GM18507 (cell line): ENCODE measurements around the gene TBX18.

Experiments used
- DNase-seq: peaks from one replicate; pipeline ENCODE4 v3.0.0; 2011; ENCODE audit warnings: low read depth; ENCODE audit not compliant: insufficient read length; ENCODE audit errors: extremely low spot score
- FAIRE-seq: peaks from 2 replicates; lab custom pipeline; 2011; peaks lifted over from hg19 to GRCh38; lab: Jason Lieb, UNC

Gene TBX18

GRCh38 chr6:84756466-84756865 lies 7.9 kb downstream of the TBX18 start:
- FAIRE-seq, result no peak
- no peak for DNase-seq

DNA sequence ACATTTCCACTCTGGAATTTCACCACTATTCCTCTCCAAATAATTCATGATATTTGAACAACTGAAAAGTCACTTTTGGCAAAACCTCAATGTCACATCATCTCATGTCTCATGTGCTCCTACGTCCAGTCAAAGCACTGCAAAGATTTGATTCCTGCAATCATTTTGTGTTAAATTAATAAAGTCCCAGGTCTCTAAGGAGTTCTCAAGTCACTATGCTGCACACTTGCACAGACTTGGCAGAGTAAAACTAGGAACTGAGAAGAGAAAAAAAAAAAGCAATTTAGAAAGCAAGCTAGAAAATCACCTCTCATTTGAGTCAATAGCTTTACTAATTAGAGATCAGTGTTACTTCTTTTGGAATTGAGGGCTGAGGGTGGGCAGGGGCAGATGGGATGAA lies 11.2 kb downstream of the TBX18 start:
- no peak for FAIRE-seq
- DNase-seq, result no peak

- FAIRE-seq, result no peak
Measured at GRCh38 chr6:84752118-84752850, 12.1 kb downstream of the TBX18 start.

GRCh38 chr6:84749181-84749580 lies 15.2 kb downstream of the TBX18 start:
- DNase-seq (no peak), FAIRE-seq (no peak)

More at GRCh38 chr6:84752118-84752850, 12.1 kb downstream of the TBX18 start:
- DNase-seq, result no peak

- FAIRE-seq, result no peak
- no peak for DNase-seq
Measured at GRCh38 chr6:84748376-84748775, 16.0 kb downstream of the TBX18 start.

- FAIRE-seq (no peak), DNase-seq (no peak)
Measured at GRCh38 chr6:84743616-84744015, 20.8 kb downstream of the TBX18 start.

- DNase-seq (no peak), FAIRE-seq (no peak)
Measured at GRCh38 chr6:84740385-84740784, 24.0 kb downstream of the TBX18 start.

DNA sequence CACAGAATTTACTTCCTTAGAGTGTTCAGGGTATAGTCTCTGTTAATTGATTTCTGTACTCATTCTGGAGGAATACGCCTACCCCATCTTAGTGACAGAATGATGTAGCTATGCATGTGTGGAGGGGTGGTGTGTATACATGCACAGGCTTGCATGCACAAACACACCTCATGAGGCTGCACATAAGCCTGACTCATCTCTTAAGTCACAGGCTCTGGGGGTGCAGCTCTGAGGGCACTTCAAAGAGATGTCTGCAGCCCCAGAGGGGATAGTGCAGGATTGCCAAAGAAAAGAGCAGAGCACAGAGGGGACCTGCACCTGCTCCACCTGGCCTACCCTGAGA lies 24.6 kb downstream of the TBX18 start:
- FAIRE-seq (no peak), DNase-seq (no peak)

GRCh38 chr6:84738996-84739865 lies 25.2 kb downstream of the TBX18 start:
- DNase-seq, result no peak

GRCh38 chr6:84733889-84734288 lies 30.5 kb downstream of the TBX18 start:
- FAIRE-seq (no peak), DNase-seq (no peak)

More at GRCh38 chr6:84738996-84739865, 25.2 kb downstream of the TBX18 start:
- FAIRE-seq, result no peak

DNA sequence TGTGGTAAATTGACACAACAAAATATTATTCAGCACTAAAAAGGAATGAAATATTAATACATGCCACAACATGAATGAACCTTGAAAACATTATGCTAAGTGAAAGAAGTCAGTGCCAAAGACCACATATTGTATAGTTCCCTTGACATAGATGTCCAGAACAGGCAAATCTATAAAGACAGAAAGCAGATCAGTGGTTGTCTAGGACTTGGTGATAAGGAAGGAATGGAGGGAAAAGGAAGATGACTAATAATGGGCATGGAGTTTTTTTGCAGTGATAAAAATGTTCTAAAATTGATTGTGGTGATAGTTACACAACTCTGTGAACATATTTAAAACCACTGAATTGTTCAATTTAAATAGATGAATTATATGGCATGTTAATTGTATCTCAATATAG lies 32.5 kb downstream of the TBX18 start:
- DNase-seq, result no peak
- no peak for FAIRE-seq

DNA sequence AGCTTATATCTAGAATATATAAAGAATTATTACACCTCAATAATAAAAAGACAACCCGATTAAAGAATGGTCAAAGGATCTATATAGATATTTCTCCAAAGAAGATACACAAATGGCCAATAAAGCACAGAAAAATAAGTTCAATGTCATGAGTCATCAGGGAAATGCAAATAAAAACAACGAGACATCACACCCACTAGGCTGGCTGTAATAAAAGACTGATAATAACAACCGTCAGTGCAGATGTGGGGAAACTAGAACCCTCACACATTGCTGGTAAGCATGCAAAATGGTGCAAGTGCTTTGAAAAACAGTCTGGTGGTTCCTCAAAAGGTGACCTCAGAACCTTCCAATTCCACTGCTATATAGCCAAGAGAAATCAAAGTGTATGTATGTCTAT lies 33.0 kb downstream of the TBX18 start:
- FAIRE-seq, result no peak
- no peak for DNase-seq

DNA sequence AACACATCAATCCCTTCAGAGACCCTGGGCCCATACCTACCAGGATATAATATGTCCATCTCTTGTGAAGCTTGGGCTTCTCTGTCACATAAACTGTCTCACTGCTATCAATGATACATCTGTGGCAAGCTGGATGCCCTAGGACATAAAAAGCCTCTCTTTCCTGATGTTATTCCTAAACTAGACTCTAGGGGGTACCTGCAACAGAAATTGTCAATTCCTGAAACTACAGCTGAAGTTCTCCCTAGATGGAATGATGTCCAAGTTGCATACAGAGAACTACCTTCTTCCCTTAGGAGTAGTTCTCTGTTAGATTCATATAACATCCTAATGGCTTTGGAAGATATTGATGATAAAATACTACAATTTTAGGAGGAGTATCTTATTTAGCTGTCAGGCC lies 35.8 kb downstream of the TBX18 start:
- peak; percentile 5 for FAIRE-seq
- no peak for DNase-seq

- DNase-seq (no peak), FAIRE-seq (no peak)
Measured at GRCh38 chr6:84719152-84719551, 45.2 kb downstream of the TBX18 start.

DNA sequence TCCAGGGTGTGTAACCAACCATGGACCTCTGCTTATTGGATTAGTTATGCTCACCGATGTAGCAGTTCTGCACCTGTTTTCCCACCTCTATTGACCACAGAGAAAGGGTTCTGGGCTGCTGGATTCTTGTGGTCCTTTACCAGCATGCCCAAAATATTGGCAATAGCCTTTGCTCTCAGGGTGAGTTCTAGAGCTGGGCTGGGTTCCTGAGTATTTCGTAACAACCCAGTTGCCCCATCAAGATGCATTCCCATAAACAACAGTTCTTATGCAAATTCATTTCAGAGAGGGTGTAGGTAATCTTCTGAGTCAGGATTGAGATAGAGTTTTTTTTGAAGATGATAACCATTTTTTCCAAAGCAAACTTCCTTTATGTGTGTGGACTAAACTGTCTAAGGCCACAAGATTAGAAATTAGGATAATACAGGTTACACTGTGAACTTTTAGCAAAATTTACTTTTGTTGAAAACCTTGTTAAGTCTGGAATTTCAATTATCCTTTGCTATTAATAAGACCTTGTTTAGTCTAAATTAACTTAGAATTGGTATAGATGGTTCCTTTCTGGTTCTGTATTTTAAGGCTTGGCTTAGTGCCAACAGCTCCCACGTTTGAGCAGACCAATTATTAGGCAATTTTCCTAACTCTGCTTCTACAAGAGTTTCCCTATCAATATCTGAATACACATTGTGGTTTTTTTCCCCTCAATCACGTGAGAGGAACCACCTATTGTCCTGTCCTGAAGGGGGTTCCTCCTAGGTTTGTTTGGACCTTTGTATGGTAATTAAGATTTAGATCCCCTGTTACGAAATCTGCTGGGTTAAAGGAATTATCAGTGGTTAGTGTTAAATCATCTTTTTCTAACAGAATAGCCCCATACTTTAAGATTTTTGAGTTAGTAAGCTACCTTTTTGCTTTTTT lies 46.1 kb downstream of the TBX18 start:
- DNase-seq (no peak), FAIRE-seq (no peak)

DNA sequence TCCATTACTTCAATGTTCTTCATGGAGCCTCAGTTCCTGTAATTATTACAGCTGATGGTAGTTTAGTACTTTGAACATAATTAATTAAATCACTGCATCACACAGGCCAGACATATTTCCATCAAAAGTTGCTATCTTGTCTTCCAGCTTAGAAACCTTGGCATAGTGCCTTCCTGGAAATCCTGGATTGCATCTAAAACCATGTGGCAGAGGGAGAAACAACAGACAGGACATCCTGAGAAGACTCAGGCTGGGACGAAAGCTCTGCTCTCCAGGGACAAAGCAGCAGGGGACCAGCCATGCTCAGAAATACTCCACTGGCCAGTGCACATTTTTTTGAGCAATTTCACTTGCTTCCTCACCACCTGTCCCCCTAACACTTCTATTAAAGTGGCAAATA lies 55.3 kb downstream of the TBX18 start:
- DNase-seq (no peak), FAIRE-seq (no peak)

DNA sequence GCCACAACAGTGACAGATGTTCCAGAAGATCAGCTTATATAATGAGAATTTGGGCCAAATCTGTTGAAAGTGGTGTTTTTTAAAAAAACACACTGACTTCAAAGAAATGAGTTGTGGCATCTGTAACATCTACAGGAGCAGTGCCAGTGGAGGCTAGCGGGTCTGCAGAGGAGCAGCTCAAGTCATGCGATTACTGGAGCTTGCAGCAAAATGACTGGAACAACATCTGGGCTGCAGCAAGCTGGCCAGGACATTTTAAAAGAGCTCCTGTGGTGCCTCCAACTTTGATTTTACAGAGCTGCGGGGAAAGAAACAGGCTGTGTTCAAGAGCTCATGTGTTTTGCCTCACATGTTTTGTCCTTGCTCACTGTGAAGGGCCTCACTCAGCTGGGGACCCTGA lies 57.2 kb downstream of the TBX18 start:
- no peak for DNase-seq
- FAIRE-seq, result no peak

DNA sequence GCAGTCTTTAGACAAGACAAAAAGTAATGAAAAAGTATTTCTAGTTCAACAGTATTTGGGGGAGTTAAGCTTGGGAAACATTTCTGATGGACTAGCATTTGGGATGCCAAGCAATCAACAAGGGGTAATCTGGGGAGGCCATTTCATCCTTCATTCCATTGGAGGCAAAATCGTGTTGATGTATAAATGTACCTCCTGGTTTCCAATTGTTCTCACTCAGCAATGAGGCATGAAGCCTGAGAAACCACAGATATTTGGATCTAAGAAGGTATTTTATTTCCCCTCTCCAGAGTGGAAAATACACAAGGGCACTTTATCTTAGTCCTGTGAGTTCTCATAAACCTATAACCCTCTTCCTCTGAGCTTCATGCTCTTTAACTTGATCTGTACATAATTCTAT lies 68.2 kb downstream of the TBX18 start:
- FAIRE-seq, result no peak
- no peak for DNase-seq

- no peak for FAIRE-seq
- DNase-seq, result no peak
Measured at GRCh38 chr6:84691978-84692623, 72.3 kb downstream of the TBX18 start.
